SW480 (cell line): ENCODE data around the gene MTR.

Source experiments
- DNase-seq: peaks from one replicate; pipeline ENCODE4 v3.0.0-alpha.2; 2016; ENCODE audit warnings: low spot score

MTR gene

DNA sequence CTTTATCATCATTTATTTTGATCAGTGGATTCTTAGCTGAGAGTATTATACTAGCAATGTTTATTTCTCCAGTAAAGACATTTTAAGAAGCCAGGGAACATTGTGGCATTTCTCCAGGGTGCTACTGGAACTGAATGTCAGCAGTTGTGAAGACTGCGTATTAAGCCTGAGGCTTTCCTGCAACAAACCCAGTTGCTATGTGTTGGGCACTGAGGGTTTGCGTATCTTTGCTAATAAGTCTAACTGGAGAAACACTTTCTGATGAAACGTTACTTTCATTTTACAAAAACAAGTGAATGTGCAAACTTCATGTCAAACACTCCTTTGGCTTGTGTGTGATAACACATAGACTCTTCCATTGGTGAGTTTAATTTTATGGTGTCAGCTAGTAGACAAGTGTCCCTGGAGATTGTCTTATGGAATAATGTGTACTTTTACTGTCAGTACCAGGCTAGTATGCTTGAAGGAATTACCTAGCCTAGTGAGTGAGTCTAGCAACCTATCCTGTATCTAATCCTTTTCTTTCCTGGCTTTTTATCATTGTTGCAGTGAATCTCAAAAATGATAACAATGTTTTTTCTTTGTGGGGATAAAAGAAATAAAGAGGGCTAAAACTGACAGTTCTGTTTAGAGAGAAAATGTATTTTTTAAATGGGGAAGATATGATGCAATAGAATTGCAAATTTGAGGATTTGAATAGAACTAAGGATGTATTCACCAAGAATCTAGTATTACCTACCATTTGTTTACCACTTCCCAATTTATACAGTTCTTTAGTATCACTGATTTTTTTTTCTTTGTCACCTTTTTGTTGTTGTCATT, 70.1 kb downstream of the MTR start:
- DNase-seq = no peak

- no peak for DNase-seq
Observed at GRCh38 chr1:236865818-236866155, 70.7 kb downstream of the MTR start.

DNA sequence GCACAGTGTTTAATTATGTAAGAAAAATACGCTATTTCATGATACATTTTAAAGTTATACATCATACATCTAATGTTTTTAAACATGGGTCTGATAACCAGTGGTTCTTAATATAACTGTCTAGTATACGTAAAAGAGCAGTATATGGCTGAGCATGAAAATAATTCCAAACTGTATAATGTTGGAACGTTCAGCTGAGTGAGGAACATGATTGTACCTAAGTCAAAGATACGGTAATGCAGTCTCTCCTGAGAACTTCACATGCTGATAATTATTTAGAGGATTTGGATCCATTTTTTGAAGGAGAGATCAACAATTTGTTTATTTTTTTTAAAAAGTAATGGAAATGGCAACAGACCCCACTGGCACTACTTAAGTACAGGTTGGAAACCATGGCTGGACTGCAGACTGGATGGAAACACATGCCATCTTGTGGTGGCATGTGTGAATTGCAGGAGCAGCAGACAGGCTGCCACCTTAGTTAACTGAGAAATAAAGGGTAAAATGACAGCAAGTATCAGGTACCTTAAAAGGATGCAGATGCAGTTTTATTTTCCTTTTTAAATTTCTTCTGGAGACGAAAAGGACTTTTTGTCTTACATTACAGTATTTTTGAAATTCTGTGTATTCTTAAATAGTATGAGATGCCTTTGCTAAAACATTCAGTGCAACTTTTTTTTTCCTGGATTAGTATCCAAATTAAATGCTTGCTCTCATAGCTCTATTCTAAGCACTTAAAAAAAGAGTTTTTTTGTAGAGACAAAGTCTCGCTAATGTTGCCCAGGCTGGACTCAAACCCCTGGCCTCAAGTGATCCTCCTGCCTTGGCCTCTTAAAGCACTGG, 73.8 kb downstream of the MTR start:
- DNase-seq = peak; percentile 52

DNA sequence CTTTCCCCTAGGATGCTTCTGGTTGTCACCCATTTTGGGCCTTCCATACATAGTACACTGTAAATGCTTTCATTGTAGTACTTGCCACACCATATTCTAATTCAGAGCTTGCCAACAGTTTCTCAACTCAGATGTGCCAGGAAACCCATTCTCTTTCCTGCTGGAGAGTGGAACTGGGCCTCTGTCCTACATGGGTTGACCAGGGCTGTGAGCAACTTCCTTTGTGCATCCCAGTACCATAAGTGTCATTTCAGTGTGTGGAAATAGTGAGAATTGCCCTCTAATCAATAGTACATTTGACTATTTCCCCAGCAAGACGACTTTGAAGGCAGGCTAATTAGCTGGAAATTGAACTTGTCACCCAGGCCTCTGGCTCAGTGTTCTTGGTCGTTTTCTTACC, 74.8 kb downstream of the MTR start:
- no peak for DNase-seq

- DNase-seq = no peak
Observed at GRCh38 chr1:236870721-236871120, 75.6 kb downstream of the MTR start.

DNA sequence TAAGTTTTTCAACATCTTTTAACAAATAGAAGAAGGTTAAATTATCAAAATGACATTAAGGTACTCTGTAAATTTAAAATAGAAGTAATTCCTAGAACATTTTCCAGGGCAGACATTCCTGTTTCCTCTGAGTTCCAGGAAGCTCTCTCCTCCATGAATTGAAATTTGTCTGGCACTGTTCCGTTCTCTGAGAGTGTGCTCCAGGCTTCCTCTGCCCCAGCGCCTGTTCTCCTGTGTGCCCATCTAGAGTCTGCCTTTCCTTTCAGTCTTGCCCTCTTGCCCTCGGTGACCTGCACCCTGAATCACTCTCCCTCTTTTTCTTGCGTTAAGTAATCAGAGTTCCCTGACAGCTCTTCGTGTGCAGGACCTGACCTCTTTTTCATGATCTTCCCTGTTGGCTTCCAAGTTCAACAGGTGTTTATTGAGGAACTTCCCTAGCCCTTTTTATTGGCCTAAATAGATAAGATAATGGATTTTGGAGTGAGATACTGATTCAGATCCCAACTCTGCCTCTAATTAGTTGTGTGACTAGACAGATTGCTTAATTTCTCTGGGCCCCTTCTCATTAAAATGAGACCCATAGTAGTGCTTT, 77.1 kb downstream of the MTR start:
- DNase-seq = no peak

GRCh38 chr1:236875975-236876374, 80.9 kb downstream of the MTR start:
- no peak for DNase-seq

DNA sequence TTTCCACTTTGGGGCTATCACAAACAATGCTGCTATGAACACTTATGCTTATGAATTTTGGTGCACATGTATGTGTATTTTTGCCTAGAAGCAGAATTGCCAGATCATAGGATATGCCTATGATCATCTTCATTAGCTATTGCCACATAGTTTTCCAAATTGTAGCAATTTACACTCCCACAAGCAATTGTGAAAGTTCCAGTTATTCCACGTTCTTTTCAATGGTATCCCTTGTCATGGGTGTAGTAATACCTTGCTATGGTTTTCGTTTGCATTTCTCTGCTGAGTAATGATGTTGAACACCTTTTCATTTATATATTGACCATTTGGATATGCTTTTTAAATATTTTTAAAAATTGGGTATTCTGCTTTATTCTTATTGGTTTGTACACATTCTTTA, 82.6 kb downstream of the MTR start:
- DNase-seq = no peak

DNA sequence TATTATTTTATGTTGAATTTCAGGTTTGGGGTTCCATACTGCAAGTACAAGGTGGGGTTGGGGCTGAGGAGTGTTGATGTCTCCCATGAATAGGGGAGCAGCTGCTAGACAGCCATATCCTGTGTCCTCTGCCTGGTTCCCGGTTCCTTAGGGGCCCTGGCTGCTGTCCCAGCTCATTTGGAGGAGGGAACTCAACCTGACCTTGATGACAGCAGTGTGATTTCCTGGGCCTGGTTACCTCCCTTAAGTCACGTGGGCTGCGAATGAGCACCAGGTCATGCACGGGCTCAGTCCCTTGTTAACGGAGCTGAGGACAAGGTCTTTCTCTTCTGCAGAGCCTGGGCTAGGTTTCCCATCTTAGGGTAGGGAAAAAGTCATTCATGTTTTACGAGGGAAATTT, 85.1 kb downstream of the MTR start:
- no peak for DNase-seq

DNA sequence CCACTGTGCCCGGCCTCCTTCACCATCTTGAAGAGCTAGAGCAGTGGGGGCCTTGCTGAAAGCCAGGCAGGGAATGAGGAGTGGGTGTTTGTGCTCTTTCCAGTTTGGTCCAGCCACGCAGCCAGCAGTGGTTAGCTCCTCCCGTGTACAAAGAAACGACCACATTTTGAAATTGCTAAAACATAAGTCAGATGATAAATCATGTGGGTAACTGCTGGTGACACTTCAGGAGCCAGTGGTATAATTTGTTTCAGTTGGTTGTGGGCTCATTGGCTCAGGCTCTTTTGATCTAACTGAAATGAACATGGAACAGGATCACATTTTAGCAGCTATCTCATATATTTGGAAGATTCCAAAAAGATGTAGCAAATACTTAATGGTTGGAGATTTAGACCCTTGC, 87.6 kb downstream of the MTR start:
- no peak for DNase-seq

DNA sequence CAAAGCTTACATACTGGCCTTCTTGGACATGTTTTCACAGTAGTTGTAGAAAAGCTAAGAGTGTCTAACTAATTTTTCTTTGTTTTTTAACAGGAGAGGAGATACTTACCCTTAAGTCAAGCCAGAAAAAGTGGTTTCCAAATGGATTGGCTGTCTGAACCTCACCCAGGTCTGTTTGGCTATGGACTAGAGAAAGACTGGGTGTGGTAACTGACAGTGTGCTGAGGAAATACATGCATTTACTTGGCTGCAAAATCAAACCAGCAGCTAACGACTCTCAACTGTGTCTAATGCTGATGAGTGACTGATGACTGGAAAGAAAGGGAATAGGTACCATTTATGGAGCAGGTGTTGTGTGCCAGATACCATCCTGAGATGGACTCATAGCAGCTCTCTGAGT, 91.1 kb downstream of the MTR start:
- DNase-seq = no peak

DNA sequence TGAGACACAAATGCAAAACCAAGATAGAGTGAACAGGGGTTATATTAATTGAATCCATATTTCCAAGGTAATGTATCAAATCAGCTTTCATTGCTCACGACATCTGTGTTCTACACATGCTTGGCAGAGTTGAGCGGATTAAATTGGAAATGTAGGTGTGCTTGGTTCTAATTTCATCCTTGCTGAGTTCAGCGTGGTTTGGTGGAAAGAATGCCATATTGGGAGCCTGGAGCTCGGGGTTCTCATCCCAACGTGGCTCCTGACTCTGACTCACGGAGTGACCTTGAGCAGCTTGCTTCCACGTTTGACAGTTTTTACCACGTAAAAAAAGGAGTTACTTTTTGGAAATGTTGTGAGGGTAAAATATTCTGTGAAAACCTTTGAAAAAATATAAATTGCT, 92.0 kb downstream of the MTR start:
- DNase-seq = no peak

DNA sequence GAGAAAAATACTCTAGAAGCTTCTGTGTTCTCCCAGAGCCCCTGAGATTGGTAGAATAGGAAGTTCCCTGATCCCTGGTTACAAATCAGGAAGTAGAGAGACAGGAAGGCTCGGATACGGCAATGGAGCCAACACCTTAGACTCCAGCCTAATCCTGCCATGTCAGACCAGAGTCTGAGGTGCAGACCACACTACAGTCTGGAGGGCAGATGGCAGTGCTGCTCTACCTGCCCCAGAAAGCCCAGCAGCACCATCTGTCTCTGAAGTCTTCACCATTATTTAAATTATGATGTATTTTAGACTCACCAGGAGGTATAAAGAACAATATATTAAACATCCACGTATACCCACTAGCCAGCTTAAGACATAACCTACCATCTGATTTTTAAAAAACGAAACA, 93.0 kb downstream of the MTR start:
- no peak for DNase-seq

GRCh38 chr1:236888903-236889302, 93.8 kb downstream of the MTR start:
- DNase-seq = no peak

DNA sequence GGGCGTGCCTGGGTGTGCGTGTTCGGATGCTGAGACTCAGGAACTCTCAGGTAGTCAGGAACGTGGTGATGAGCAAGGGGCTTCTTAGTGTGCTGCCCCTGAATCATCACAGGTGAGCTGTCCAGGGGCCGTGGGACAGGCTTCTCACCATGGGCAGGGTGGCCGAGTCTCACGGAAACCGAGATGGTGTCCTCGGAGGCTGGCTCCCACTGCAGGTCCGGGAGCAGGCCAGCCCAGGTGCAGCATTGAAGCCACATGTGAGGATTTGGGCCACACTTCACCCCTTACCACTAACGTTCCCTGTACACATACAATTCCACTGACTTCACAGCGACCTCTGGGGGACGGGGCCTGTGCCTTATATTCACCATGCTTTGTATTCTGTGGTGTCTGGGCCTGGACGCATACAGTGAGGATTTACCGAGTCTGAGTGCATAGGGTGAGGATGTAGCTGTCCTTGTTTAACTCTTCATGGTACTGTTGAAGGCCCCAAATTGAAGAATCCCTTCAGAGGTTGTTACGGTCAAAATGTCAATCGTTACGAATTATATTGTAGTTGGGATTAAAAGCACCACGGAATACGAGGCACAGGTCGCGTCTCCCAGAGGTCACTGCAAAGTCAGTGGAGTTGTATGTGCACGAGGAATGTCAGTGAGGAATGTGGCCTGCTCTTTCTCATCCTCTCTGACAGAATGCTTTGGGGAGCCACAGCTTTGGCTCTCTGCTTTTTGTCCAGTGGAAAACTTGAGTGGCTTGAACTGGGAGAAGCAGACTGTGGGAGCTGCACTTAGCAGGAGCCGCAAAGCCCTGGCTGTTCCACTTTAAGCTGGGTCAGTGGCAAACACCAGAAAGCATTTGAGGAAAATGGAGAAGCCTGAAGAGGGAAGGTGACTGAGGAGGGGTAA, 95.3 kb downstream of the MTR start:
- no peak for DNase-seq

GRCh38 chr1:236893626-236894545, 98.8 kb downstream of the MTR start:
- no peak for DNase-seq

- no peak for DNase-seq
Observed at GRCh38 chr1:236895665-236896387, 100.7 kb downstream of the MTR start.

DNA sequence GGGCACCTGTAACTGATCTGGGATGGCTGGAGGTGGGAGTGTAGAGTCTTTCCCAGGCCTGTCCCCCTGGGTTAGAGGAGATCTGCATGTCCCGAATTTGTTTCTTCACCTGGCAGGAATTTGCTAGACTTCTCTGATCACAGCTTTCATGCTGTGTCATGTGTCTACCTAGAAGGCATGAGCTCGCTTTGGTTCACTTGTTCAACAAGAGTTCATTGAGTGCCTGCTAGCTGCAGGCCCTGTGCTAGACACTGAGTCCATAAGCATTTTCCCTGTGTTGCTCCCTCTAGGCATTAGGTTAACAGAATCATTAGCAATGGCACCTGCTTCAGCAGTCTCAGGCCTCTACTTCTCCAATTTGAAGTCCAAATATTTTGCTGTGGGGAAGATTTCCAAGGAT, 101.6 kb downstream of the MTR start:
- no peak for DNase-seq

GRCh38 chr1:236904892-236905741, 110.0 kb downstream of the MTR start:
- DNase-seq = peak; percentile 77
